Caco-2 (cell line): ENCODE results near the gene UBE2J2. TPM values are rescaled to one million over a fixed set of nuclear protein-coding genes. Genes with fewer than 3 reads are reported as not detected.

Experiments used
- BruUV-seq: library from RNA; stranded (reverse); fragments of 400-500 nt; replicated peaks from 2 replicates; lab custom pipeline; 2021; lab: Mats Ljungman, UMichigan
- CTCF ChIA-PET: fragments of 300-600 bp; sonication (Branson Sonifier 250); formaldehyde crosslinking; loops from one replicate; lab custom pipeline; 2022; ENCODE audit warnings: antibody characterized with exemption; lab: Charles Lee
- POLR2A ChIA-PET: fragments of 300-600 bp; sonication (Branson Sonifier 250); formaldehyde crosslinking; loops from one replicate; lab custom pipeline; 2022; ENCODE audit warnings: antibody characterized with exemption; lab: Charles Lee
- DNase-seq, 2 experiments: peaks; one replicate each; pipeline versions ENCODE4 v3.0.0 to v3.0.0-alpha.2; 2020 to 2022
- H3K27me3 ChIP-seq: replicated peaks from 2 replicates; pipeline ENCODE4 v1.6.0; 2011; ENCODE audit warnings: low read length; ENCODE audit not compliant: control insufficient read depth, insufficient read depth
- H3K36me3 ChIP-seq: 2 replicates; pipeline ENCODE4 v1.5.1; 2011; ENCODE audit warnings: low read length; ENCODE audit not compliant: control insufficient read depth, insufficient read depth
- H3K4me1 ChIP-seq: fragments of 250-450 bp; sonication (Bioruptor Pico); 2 replicates; pipeline ENCODE4 v1.5.1; 2020; ENCODE audit warnings: mild to moderate bottlenecking
- H3K4me3 ChIP-seq: 2 replicates; pipeline ENCODE4 v1.5.1; 2011; ENCODE audit warnings: low read depth, mild to moderate bottlenecking, control low read depth, low read length
- H3K9me3 ChIP-seq: fragments of 250-450 bp; sonication (Bioruptor Pico); 2 replicates; pipeline ENCODE4 v1.5.1; 2020; ENCODE audit warnings: mild to moderate bottlenecking, moderate library complexity
- H3K27ac Mint-ChIP-seq: one replicate; pipeline ENCODE4 v1.8.0; 2022; ENCODE audit warnings: mixed read lengths; ENCODE audit not compliant: unreplicated experiment
- H3K27me3 Mint-ChIP-seq: one replicate; pipeline ENCODE4 v1.8.0; 2022; ENCODE audit warnings: mixed read lengths; ENCODE audit not compliant: insufficient read depth, unreplicated experiment
- H3K36me3 Mint-ChIP-seq: one replicate; pipeline ENCODE4 v1.8.0; 2022; ENCODE audit warnings: mild to moderate bottlenecking, mixed read lengths; ENCODE audit not compliant: insufficient read depth, unreplicated experiment
- H3K4me1 Mint-ChIP-seq: one replicate; pipeline ENCODE4 v1.8.0; 2022; ENCODE audit warnings: low read depth, mixed read lengths; ENCODE audit not compliant: unreplicated experiment
- H3K4me3 Mint-ChIP-seq: one replicate; pipeline ENCODE4 v1.8.0; 2022; ENCODE audit warnings: mild to moderate bottlenecking, moderate library complexity, mixed read lengths; ENCODE audit not compliant: unreplicated experiment
- H3K9me3 Mint-ChIP-seq: one replicate; pipeline ENCODE4 v1.8.0; 2022; ENCODE audit warnings: mixed read lengths; ENCODE audit not compliant: unreplicated experiment
- CTCF ChIP-seq, 2 experiments: fragments of 200-600 bp in 1 of 2; IDR thresholded peaks; 1 replicate in 1 of 2; 2 replicates in 1 of 2; pipeline versions ENCODE4 v1.5.1 to v1.8.0; 2011 to 2022; ENCODE audit warnings: antibody characterized with exemption in 1 of 2, control low read depth in 1 of 2, inconsistent platforms in 1 of 2, low read depth in 1 of 2, low read length in 1 of 2, mild to moderate bottlenecking in 1 of 2, moderate library complexity in 1 of 2; ENCODE audit not compliant: insufficient read depth in 1 of 2, severe bottlenecking in 1 of 2, unreplicated experiment in 1 of 2
- intact Hi-C: fragments of 100-400 bp; cut with micrococcal nuclease; formaldehyde crosslinking; loops from one replicate; pipeline ENCODE4 v1.10.0; 2022; ENCODE audit not compliant: unreplicated experiment
- total RNA-seq: library from RNA; stranded (reverse); gene quantifications from 2 replicates; pipeline ENCODE4 v1.2.3, GENCODE V29; 2022

Gene UBE2J2
- total RNA-seq, 1 experiment from 2014 or later = 57.2 TPM

GRCh38 chr1:1219341-1219740, 54.3 kb downstream of the UBE2J2 start:
- Histone ChIP-seq H3K36me3 (peaks cover 1% of the 10 kb centered on the region; the same call in 1 of the 2 replicates), H3K4me3 (no peak overlapping the region), H3K9me3 (no peaks in the 10 kb centered on the region), H3K27me3 (no peaks in the 10 kb centered on the region), H3K4me1 (no peaks in the 10 kb centered on the region)
- Mint-ChIP-seq H3K27me3 (no peaks in the 10 kb centered on the region), H3K36me3 (peaks cover 36% of the 10 kb centered on the region), H3K9me3 (no peaks in the 10 kb centered on the region), H3K27ac (no peak overlapping the region), H3K4me1 (no peaks in the 10 kb centered on the region), H3K4me3 (no peak overlapping the region)
- intact Hi-C loops = no loop called here
- no peak for DNase-seq
- POLR2A ChIA-PET = no interaction called here
- CTCF ChIA-PET = no interaction called here
- no TSS peak for BruUV-seq
- no peak for TF ChIP-seq CTCF (IDR thresholded peaks at IDR 0.05; ENCODE audit: insufficient read depth in 1 of 2, low read depth in 1 of 2, low read length in 1 of 2, severe bottlenecking in 1 of 2, unreplicated experiment in 1 of 2)

GRCh38 chr1:1218524-1219200, 55.0 kb downstream of the UBE2J2 start:
- no peak for DNase-seq
- Histone ChIP-seq H3K4me1 (no peaks in the 10 kb centered on the region), H3K9me3 (no peaks in the 10 kb centered on the region), H3K36me3 (peaks cover 1% of the 10 kb centered on the region; the same call in 1 of the 2 replicates), H3K27me3 (no peaks in the 10 kb centered on the region), H3K4me3 (no peak overlapping the region)
- peaks cover 33% of the 10 kb centered on the region for H3K36me3 Mint-ChIP-seq
- no peaks in the 10 kb centered on the region for H3K27me3 Mint-ChIP-seq
- no peaks in the 10 kb centered on the region for H3K4me1 Mint-ChIP-seq
- H3K9me3 Mint-ChIP-seq = no peaks in the 10 kb centered on the region
- ChIA-PET POLR2A (no interaction called here), CTCF (no interaction called here)
- TF ChIP-seq CTCF (IDR thresholded peaks at IDR 0.05; ENCODE audit: insufficient read depth in 1 of 2, low read depth in 1 of 2, low read length in 1 of 2, severe bottlenecking in 1 of 2, unreplicated experiment in 1 of 2) = no peak
- H3K4me3 Mint-ChIP-seq = no peak overlapping the region
- intact Hi-C loops = no loop called here
- H3K27ac Mint-ChIP-seq = no peak overlapping the region
- BruUV-seq = no TSS peak

GRCh38 chr1:1217621-1218523, 55.8 kb downstream of the UBE2J2 start:
- BruUV-seq = no TSS peak
- TF ChIP-seq CTCF (IDR thresholded peaks at IDR 0.05; ENCODE audit: insufficient read depth in 1 of 2, low read depth in 1 of 2, low read length in 1 of 2, severe bottlenecking in 1 of 2, unreplicated experiment in 1 of 2) = no peak
- Mint-ChIP-seq H3K4me3 (no peak overlapping the region), H3K4me1 (no peaks in the 10 kb centered on the region), H3K36me3 (peaks cover 25% of the 10 kb centered on the region), H3K9me3 (no peaks in the 10 kb centered on the region), H3K27ac (no peak overlapping the region), H3K27me3 (no peaks in the 10 kb centered on the region)
- ChIA-PET POLR2A (no interaction called here), CTCF (no interaction called here)
- H3K9me3 ChIP-seq = no peaks in the 10 kb centered on the region
- H3K36me3 ChIP-seq = peaks cover 1% of the 10 kb centered on the region; the same call in 1 of the 2 replicates
- no peak overlapping the region for H3K4me3 ChIP-seq
- DNase-seq = no peak
- intact Hi-C loops = no loop called here
- no peaks in the 10 kb centered on the region for H3K27me3 ChIP-seq
- no peaks in the 10 kb centered on the region for H3K4me1 ChIP-seq
